NCI-H748 treated with DMSO at 0.1 percent for 48 hours (cell line): ENCODE measurements around the gene DAG1.

Source experiments
- DNase-seq: peaks from one replicate; lab custom pipeline; 2025; lab: John Stamatoyannopoulos, UW

The DAG1 gene

GRCh38 chr3:49469936-49470713 lies at the start of gene DAG1:
Gene DAG1, plus strand, starts transcription at chr3:49470267. Its CDS starts 40,268 bp downstream, at chr3:49510535.
- DNase-seq: peak; percentile 72

DNA sequence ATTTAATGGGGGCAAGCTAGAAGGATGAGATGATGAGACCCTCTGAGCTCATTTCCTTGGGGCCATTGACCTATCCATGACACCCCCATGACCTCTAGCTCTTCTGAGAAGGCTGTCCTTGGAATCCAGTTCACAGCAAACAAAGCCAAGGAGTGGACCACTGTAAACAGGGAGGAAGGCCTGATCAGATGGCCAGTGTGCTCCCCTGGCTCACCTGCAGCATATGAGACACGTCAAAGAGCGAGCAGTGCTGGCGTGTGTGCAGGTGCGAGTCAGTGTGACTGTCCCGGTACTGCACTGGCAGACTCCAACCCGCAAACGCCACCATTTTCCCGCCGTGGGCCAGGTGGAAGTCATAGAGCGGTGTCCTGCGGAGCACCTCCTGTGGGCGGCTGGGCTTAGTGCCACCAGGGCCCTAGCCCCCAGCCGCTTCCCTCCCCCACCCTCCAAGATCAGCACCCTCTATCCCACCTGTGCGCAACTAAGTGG lies 48.1 kb upstream of the DAG1 start:
- DNase-seq: no peak

DNA sequence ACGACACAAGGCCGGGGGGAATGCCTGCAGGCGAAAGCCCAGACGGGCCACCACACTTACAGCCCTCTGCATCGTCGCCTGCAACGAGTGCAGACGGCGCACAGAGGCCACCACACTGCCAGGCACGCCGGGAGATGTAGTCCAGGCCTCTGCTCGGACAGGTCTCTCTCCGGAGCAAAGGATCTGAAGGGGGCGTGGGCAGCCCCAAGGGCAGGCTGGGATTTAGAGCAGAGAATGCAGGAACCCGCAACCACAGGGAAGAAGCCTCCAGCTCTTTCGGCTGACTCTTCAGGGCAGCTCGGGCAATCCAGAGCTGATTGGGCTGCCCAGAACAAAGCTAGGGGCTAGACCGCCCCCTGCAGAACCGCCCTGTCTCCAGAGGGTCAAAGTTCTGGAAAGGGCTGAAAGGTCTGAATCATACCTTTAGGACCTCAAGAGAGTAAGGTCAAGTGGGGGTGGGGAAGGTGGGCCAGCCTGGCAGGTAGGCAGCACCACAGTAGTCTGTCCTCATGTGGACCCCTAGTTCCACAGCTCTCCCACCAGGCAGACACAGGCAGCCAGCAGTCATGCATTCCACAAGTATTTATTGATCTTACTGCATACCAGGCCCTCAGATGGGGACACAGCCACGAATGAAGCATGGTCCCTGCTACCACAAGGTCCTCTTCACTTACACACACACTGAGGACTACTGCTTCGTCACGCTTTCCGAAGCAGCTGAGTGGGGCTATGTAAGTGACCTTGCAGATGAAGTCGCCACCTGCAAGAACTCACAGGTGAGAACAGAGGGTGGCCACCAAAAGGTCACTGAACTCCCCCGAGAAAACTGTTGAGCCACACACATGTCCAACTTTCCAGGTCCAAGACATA lies 47.5 kb upstream of the DAG1 start, which contains the start of gene AMT:
AMT (minus strand) TSS at position 95 of the 870 bp plus-strand sequence; CDS start at position 72, 23 bp downstream.
- no peak for DNase-seq

- DNase-seq: no peak
These were observed 45.3 kb upstream of the DAG1 start for GRCh38 chr3:49424816-49425215.

DNA sequence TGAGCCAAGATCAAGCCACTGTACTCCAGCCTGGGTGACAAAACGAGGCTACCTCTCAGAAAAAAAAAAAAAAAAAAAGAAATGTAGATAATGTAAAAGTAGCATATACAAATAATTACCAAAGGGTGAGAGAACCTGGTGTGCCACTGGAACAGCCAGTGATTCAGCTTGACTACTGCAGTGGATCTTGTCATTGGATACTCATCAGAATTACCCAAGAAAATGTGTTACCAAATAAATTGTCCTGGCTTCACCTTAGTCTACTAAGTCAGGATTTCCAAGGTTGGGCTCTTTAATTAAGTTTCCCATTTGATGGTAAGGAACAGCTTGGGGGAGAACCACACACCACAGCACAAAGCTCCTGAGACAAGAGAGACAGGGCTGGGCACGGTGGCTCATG lies 42.5 kb upstream of the DAG1 start:
- no peak for DNase-seq

DNA sequence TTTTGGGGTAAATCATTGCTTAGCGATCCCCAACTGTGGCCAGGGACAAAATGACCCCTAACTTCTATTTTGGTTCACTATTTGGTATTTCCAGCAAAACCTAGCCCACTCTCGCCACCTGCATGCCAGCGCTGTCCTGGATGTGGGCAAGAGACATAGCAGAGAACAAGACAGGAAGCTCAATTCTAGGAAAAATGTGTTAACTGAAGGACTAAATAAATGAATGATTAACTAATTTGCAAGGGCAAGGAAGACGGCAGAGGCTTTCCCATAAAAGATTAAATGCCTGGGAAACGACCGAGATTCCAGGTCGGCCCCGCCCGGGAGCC lies 41.4 kb upstream of the DAG1 start:
- no peak for DNase-seq

GRCh38 chr3:49434731-49435130 lies 35.3 kb upstream of the DAG1 start:
- no peak for DNase-seq

DNA sequence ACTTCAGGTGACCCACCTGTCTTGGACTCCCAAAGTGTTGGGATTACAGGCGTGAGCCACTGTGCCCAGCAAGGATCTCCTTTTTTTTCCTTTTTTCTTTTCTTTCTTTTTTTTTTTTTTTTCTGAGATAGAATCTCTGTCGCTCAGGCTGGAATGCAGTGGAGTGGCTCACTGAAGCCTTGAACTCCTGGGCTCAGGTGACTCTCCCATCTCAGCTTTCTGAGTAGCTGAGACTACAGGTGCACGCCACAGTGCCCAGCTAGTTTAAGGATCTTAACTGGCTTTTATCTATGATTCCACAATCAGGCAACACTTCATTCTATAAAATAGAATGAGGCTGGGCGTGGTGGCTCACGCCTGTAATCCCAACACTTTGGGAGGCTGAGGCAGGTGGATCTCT lies 24.7 kb upstream of the DAG1 start:
- no peak for DNase-seq

GRCh38 chr3:49453621-49454020 lies 16.4 kb upstream of the DAG1 start:
- no peak for DNase-seq

DNA sequence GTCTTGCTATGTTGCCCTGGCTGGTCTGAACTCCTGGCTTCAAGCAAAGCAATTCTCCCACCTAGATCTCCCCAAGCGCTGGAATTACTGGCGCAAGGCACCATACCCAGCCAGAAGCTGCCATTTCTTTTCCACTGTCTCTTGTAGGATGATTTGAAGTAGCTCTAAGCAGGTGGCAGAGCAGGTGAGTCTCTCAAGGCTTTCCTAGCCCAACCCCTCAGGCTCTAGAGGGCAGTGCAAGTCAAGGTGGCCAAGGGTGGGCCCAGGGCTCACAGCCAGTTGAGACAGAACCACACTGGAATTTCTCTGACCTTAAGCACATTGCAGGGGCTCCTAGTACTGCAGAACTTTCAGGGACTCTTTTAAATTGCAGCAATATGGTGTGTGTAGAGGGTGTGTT lies 15.6 kb upstream of the DAG1 start:
- no peak for DNase-seq

- no peak for DNase-seq
These were observed 15.0 kb upstream of the DAG1 start for GRCh38 chr3:49454898-49455681.

GRCh38 chr3:49456466-49456865 lies 13.6 kb upstream of the DAG1 start:
- no peak for DNase-seq

- no peak for DNase-seq
These were observed 9.7 kb upstream of the DAG1 start for GRCh38 chr3:49460188-49460890.

DNA sequence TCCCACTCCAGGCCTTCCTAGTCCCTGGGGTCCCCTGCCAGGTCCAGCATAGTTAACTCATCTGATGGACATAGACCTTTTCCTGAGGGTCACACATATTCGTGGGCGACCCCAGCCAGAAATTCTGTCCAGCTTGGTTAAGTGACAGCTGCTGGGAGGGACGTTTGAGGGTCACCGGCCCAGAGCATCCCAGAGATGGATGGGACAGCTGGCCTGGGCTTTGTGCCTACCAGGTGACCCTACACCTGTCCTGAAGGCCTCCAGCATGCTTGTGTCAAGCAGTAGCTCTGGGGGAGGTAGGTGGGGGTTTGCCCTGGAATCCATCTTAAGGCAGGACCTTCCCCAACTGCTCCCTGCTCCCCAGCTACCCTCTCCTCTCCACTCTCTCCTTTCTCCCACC lies 9.1 kb upstream of the DAG1 start:
- no peak for DNase-seq

DNA sequence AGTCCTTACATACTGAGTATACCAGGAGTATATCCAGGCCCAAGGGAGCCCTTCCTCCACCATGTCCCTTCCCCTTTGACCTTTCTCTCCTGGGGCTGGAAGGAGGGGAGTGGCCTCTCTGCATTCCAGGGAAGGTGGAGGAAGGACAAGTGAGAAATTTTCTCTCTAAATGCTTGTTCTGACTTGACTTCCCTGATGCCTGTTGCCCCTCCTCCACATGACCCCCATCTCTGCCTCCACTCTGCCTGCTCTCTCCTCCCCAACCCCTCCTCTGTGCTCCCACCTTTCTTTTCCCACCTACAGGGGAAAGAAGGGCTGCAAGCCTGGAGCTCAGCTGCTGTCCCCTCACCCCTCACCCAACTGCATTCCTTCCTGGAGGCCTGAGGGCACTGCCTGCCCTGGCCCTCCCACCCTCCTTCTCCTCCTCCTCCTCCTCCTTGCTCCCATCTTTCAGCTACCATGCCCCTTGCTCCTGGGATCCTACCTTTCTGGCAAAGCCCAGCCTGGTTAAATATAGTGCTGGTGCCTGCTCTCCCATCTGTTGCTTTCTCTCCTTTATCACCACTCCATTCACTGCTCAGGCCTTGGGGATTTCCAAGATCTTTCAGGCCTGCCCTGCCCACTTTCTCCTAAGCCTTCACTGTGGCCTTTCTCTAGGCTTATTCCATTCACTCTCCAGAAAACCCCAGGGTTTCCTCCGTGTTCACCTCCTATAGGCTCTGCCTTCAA lies 8.5 kb upstream of the DAG1 start:
- DNase-seq: no peak

DNA sequence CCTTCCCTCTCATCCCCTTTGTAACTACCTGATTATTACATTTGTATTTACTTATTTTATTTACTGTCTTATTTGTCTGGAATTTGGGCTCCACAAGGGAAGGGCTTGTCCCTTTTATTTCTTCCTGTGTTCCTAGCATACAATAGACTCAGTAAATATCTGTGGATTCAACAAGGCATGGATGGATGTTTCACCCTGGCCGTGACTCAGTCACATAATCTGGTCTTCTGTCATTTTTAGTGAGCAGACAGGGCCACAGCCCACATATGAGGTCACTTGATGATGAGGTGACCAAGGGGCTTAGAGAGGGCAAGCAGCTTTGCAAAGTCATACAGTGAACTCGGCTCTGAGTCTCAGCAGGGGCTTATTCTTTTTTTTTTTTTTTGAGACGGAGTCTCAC lies 7.8 kb upstream of the DAG1 start:
- no peak for DNase-seq

DNA sequence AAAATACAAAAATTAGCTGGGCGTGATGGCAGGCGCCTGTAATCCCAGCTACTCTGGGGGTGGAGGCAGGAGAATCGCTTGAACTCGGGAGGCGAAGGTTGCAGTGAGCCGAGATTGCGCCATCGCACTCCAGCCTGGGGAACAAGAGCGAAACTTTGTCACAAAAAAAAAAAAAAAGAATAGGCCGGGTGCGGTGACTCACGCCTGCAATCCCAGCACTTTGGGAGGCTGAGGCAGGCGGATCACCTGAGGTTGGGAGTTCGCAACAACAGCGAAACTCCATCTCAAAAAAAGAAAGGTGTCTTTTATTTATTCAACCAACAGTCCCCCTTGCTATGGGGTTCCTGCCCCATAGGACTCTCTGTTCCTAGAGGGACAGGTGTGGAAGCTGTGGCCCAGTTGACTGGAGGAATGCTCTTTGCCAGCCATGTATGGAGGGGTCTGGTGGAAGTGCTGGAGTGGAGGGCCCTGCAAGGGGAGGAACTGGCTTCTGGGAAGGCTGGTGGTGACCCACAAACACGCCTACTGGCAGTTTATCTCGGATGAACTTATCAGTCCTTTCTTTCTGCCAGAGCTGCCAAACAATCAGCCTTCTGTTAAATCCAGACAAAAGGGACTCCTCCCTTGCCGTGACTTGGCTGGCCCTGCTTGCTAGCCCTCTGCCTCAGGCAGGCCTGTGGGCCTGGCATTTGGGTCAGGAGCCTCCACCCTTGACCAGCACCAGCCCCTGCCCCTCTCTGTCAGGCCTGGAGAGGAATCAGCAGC lies 4.6 kb upstream of the DAG1 start:
- DNase-seq: no peak

- no peak for DNase-seq
These were observed 4.0 kb upstream of the DAG1 start for GRCh38 chr3:49466085-49466484.

- no peak for DNase-seq
These were observed 781 bp upstream of the DAG1 start for GRCh38 chr3:49469037-49469935.
